HepG2 (cell line): ENCODE results near the gene POFUT2. TPM values are rescaled to one million over a fixed set of nuclear protein-coding genes. Genes with fewer than 3 reads are reported as not detected.

Experiments
- CAMTA2 ChIP-seq: sonication (generic); formaldehyde crosslinking; IDR thresholded peaks from 2 replicates; pipeline ENCODE4 v1.4.0; 2020; ENCODE audit warnings: mild to moderate bottlenecking, missing genetic modification reagents, borderline replicate concordance
- HHEX ChIP-seq: IDR thresholded peaks from 2 replicates; pipeline ENCODE4 v1.6.1; 2016; ENCODE audit warnings: control low read depth
- HMGA1 ChIP-seq: sonication (generic); formaldehyde crosslinking; conservative IDR thresholded peaks from 2 replicates; pipeline ENCODE4 v1.4.0; 2020; ENCODE audit warnings: missing genetic modification reagents
- MTF1 ChIP-seq: sonication (generic); formaldehyde crosslinking; IDR thresholded peaks from 2 replicates; pipeline ENCODE4 v1.5.0; 2020; ENCODE audit warnings: missing genetic modification reagents
- MYNN ChIP-seq: sonication (generic); formaldehyde crosslinking; IDR thresholded peaks from 2 replicates; pipeline ENCODE4 v1.4.0; 2020; ENCODE audit warnings: mild to moderate bottlenecking, low read depth, missing genetic modification reagents
- NR1H2 ChIP-seq: sonication (generic); formaldehyde crosslinking; IDR thresholded peaks from 2 replicates; pipeline ENCODE4 v1.8.1; 2022; ENCODE audit warnings: low read depth, missing genetic modification reagents, borderline replicate concordance
- PTBP1 ChIP-seq: fragments of 200-400 bp; formaldehyde crosslinking; IDR thresholded peaks from 2 replicates; pipeline ENCODE4 v1.6.1; 2018; ENCODE audit warnings: low read length, low read depth; ENCODE audit not compliant: poor library complexity, severe bottlenecking
- TBL1XR1 ChIP-seq: fragments of 150-350 bp; IDR thresholded peaks from 2 replicates; pipeline ENCODE4 v1.6.1; 2014; ENCODE audit warnings: borderline replicate concordance, low read length; ENCODE audit not compliant: partially characterized antibody
- THAP9 ChIP-seq: sonication (generic); formaldehyde crosslinking; IDR thresholded peaks from 2 replicates; pipeline ENCODE4; 2020; ENCODE audit warnings: missing genetic modification reagents, mild to moderate bottlenecking, borderline replicate concordance
- ZFP82 ChIP-seq: sonication (generic); formaldehyde crosslinking; IDR thresholded peaks from 2 replicates; pipeline ENCODE4 v1.5.1; 2020; ENCODE audit warnings: mild to moderate bottlenecking, missing genetic modification reagents, borderline replicate concordance
- ZNF280B ChIP-seq: sonication (generic); formaldehyde crosslinking; IDR thresholded peaks from 2 replicates; pipeline ENCODE4 v1.5.0; 2020; ENCODE audit warnings: missing genetic modification reagents, mild to moderate bottlenecking, borderline replicate concordance
- ZNF317 ChIP-seq: sonication (generic); formaldehyde crosslinking; IDR thresholded peaks from 2 replicates; pipeline ENCODE4 v1.5.0; 2020; ENCODE audit warnings: mild to moderate bottlenecking, missing genetic modification reagents
- ZNF407 ChIP-seq: sonication (generic); formaldehyde crosslinking; IDR thresholded peaks from one replicate; pipeline ENCODE4 v1.5.1; 2020; ENCODE audit warnings: mild to moderate bottlenecking, missing genetic modification reagents; ENCODE audit errors: not compliant biosample characterization
- ZNF614 ChIP-seq: IDR thresholded peaks from 2 replicates; pipeline ENCODE4 v1.6.1; 2018; ENCODE audit warnings: missing biosample characterization, missing genetic modification reagents, inconsistent platforms, borderline replicate concordance
- polyA plus RNA-seq, 8 experiments: library from polyadenylated mRNA; depleted of rRNA in 3 of 8; stranded (reverse) in 7 of 8; unstranded in 1 of 8; fragments of >200 nt; fragmentation: Illumina TruSeq in 4 of 8; extraction: Trizol in 4 of 8; gene quantifications; 2 replicates each; pipeline versions ENCODE4 v1.2.1 to v1.2.3, GENCODE V29; 2011 to 2016; ENCODE audit warnings: low read depth in 4 of 8, missing spikeins in 1 of 8, mixed read lengths in 1 of 8; ENCODE audit not compliant: insufficient read depth in 1 of 8
- total RNA-seq, 5 experiments: library from RNA; depleted of rRNA; stranded (reverse); fragments of >200 nt; fragmentation: Illumina TruSeq; extraction: Trizol; gene quantifications; 2 replicates each; pipeline ENCODE4 v1.2.3, GENCODE V29; 2016; ENCODE audit warnings: low read depth in 1 of 5

The POFUT2 gene
- total and polyA plus RNA-seq, 2 of the 13 experiments (the other 11 are each of a cell fraction or from before 2014, with no cell fraction given) = 22.8 to 24.0 TPM

- TF ChIP-seq MTF1 (no peak), ZNF317 (CRISPR knock-in tag) (peak; percentile 52; the same call in 1 of the 2 replicates), HMGA1 (no peak), CAMTA2 (peak; percentile 59; the same call in 1 of the 2 replicates), NR1H2 (CRISPR knock-in tag) (no peak), ZNF407 (no peak), THAP9 (CRISPR knock-in tag) (peak; percentile 71; the same call in 1 of the 2 replicates), ZFP82 (CRISPR knock-in tag) (no peak), TBL1XR1 (no peak), PTBP1 (no peak), ZNF614 (no peak; the same call in 1 of the 2 replicates), HHEX (no peak), MYNN (no peak), ZNF280B (CRISPR knock-in tag) (peak; percentile 46; the same call in 1 of the 2 replicates)
Measured at GRCh38 chr21:45292399-45293219, 4.9 kb upstream of the POFUT2 start (continued).
